HepG2 (cell line): Measurements from ENCODE around the gene EPHB6. TPM values are rescaled to one million over a fixed set of nuclear protein-coding genes. Genes with fewer than 3 reads are reported as not detected.

Experiments
- ATAC-seq: fragments of 200-7000 bp; cut with Tn5 transposase; 3 replicates; pipeline ENCODE4 v1.9.1; 2020; ENCODE audit warnings: mild to moderate bottlenecking, moderate library complexity
- BruUV-seq: library from RNA; stranded (reverse); fragments of 400-500 nt; replicated peaks from 2 replicates; lab custom pipeline; 2021; lab: Mats Ljungman, UMichigan
- CTCF ChIA-PET: fragments of 300-600 bp; formaldehyde crosslinking; extraction: SDS; loops from one replicate; lab custom pipeline; 2021; ENCODE audit warnings: low total read pairs, inconsistent platforms, low intra/inter-chr PET ratio; lab: Yijun Ruan, JAX
- POLR2A ChIA-PET: fragments of 350-600 bp; sonication (Branson Sonifier 250); formaldehyde crosslinking; loops from one replicate; lab custom pipeline; 2020; ENCODE audit warnings: antibody characterized with exemption, inconsistent platforms; lab: Yijun Ruan, JAX
- DNase-seq: peaks from one replicate; pipeline ENCODE4 v3.0.0-alpha.2; 2015; ENCODE audit warnings: low spot score
- FAIRE-seq: peaks from 3 replicates; lab custom pipeline; 2011; peaks lifted over from hg19 to GRCh38; lab: Jason Lieb, UNC
- H2AFZ ChIP-seq: one replicate; pipeline ENCODE4 v1.6.1; 2011; ENCODE audit warnings: low read length, inconsistent platforms
- H3K27ac ChIP-seq: fragments of 300-600 bp; 3 replicates; pipeline ENCODE4 v1.8.0; 2011; ENCODE audit warnings: mixed run types, mild to moderate bottlenecking, mixed read lengths, low read length, inconsistent platforms; ENCODE audit not compliant: insufficient read depth; ENCODE audit errors: extremely low read length
- H3K27me3 ChIP-seq, 2 experiments: fragments of 200-600 bp in 1 of 2; 2 replicates in 1 of 2; 3 replicates in 1 of 2; pipeline versions ENCODE4 v1.6.0 to v1.8.0; 2011; ENCODE audit warnings: low read length in 2 of 2, mild to moderate bottlenecking in 2 of 2, moderate library complexity in 2 of 2, inconsistent platforms in 1 of 2; ENCODE audit not compliant: insufficient read depth in 2 of 2, control insufficient read depth in 1 of 2
- H3K36me3 ChIP-seq, 2 experiments: fragments of 200-600 bp in 1 of 2; replicated peaks in 1 of 2; 2 replicates in 1 of 2; 3 replicates in 1 of 2; pipeline versions ENCODE4 v1.5.1 to v1.8.0; 2011; ENCODE audit warnings: low read length in 2 of 2, inconsistent platforms in 1 of 2; ENCODE audit not compliant: insufficient read depth in 2 of 2, control insufficient read depth in 1 of 2
- H3K4me1 ChIP-seq: 2 replicates; pipeline ENCODE4 v1.5.1; 2012; ENCODE audit warnings: low read length, inconsistent platforms; ENCODE audit not compliant: insufficient read depth
- H3K4me2 ChIP-seq: 2 replicates; pipeline ENCODE4 v1.6.0; 2011; ENCODE audit warnings: low read depth, low read length, inconsistent platforms
- H3K4me3 ChIP-seq, 3 experiments: fragments of 200-600 bp in 1 of 3; sonication (generic), shearing (Covaris generic) in 1 of 3; replicated peaks in 1 of 3; 2 replicates each; pipeline ENCODE4 v1.5.1; 2011 to 2016; ENCODE audit warnings: low read length in 3 of 3, inconsistent platforms in 2 of 3, low read depth in 2 of 3, mild to moderate bottlenecking in 2 of 3, control low read depth in 1 of 3, mixed read lengths in 1 of 3; ENCODE audit not compliant: insufficient read depth in 1 of 3
- H3K79me2 ChIP-seq: one replicate; pipeline ENCODE4 v1.6.1; 2011; ENCODE audit warnings: low read length, inconsistent platforms; ENCODE audit not compliant: insufficient read depth
- H3K9ac ChIP-seq: 2 replicates; pipeline ENCODE4 v1.6.0; 2011; ENCODE audit warnings: mild to moderate bottlenecking, low read depth, low read length, inconsistent platforms; ENCODE audit not compliant: insufficient read depth
- H3K9me3 ChIP-seq: 2 replicates; pipeline ENCODE4 v1.5.1; 2012; ENCODE audit warnings: mild to moderate bottlenecking, low read length
- H4K20me1 ChIP-seq: 2 replicates; pipeline ENCODE4 v1.6.0; 2011; ENCODE audit warnings: inconsistent platforms, mild to moderate bottlenecking, low read length, moderate library complexity; ENCODE audit not compliant: insufficient read depth
- KLF6 ChIP-seq: IDR thresholded peaks from 2 replicates; pipeline ENCODE4 v1.8.0; 2016; ENCODE audit warnings: missing biosample characterization, missing genetic modification reagents
- MYC ChIP-seq: sonication (generic); formaldehyde crosslinking; IDR thresholded peaks from 2 replicates; pipeline ENCODE4 v1.9.0; 2021; ENCODE audit warnings: missing genetic modification reagents, borderline replicate concordance
- NFATC3 ChIP-seq: sonication (generic); formaldehyde crosslinking; IDR thresholded peaks from 2 replicates; pipeline ENCODE4 v1.5.1; 2020; ENCODE audit warnings: mild to moderate bottlenecking, missing genetic modification reagents
- NONO ChIP-seq, 2 experiments: fragments of 450-650 bp in 1 of 2; sonication (generic) in 1 of 2; formaldehyde crosslinking in 1 of 2; IDR thresholded peaks in 1 of 2; conservative IDR thresholded peaks in 1 of 2; 2 replicates each; pipeline versions ENCODE4 v1.6.1 to v1.8.0; 2017 to 2022; ENCODE audit warnings: mild to moderate bottlenecking in 1 of 2, missing genetic modification reagents in 1 of 2, moderate library complexity in 1 of 2
- PLRG1 ChIP-seq: fragments of 450-650 bp; conservative IDR thresholded peaks from 2 replicates; pipeline ENCODE4 v1.6.1; 2016
- REXO4 ChIP-seq: sonication (generic); formaldehyde crosslinking; IDR thresholded peaks from 2 replicates; pipeline ENCODE4 v1.8.0; 2022; ENCODE audit warnings: missing genetic modification reagents, mild to moderate bottlenecking, borderline replicate concordance
- SRF ChIP-seq: IDR thresholded peaks from 2 replicates; pipeline ENCODE4 v1.6.1; 2011; ENCODE audit warnings: mild to moderate bottlenecking, low read depth, low read length, moderate library complexity
- TBX3 ChIP-seq: fragments of 450-650 bp; IDR thresholded peaks from 2 replicates; pipeline ENCODE4 v1.6.1; 2017; ENCODE audit warnings: antibody characterized with exemption, mild to moderate bottlenecking, inconsistent platforms, borderline replicate concordance
- ZBTB7B ChIP-seq: sonication (generic); formaldehyde crosslinking; IDR thresholded peaks from 2 replicates; pipeline ENCODE4 v1.4.0; 2020; ENCODE audit warnings: missing genetic modification reagents
- ZNF512 ChIP-seq: sonication (generic); formaldehyde crosslinking; IDR thresholded peaks from 2 replicates; pipeline ENCODE4 v1.4.0; 2020; ENCODE audit warnings: mild to moderate bottlenecking, missing genetic modification reagents
- ZNF580 ChIP-seq: IDR thresholded peaks from 2 replicates; pipeline ENCODE4 v1.6.1; 2016; ENCODE audit warnings: low read depth, borderline replicate concordance
- WGBS: methylation state at CpG from one replicate; pipeline ENCODE4 v1.1.6; 2017; ENCODE audit warnings: low lambda C conversion rate; 5-methylcytosine and 5-hydroxymethylcytosine counted together
- in situ Hi-C: cut with HindIII; loops from 2 replicates; pipeline ENCODE4 v1.10.0; 2017; ENCODE audit warnings: low pct_unique_long_range_greater_than_20kb; ENCODE audit not compliant: extremely low pct_ligation_motif_present
- intact Hi-C: fragments of 100-400 bp; cut with micrococcal nuclease; formaldehyde crosslinking; loops from one replicate; pipeline ENCODE4 v1.10.0; 2022; ENCODE audit not compliant: unreplicated experiment
- polyA plus RNA-seq, 8 experiments: library from polyadenylated mRNA; depleted of rRNA in 3 of 8; stranded (reverse) in 7 of 8; unstranded in 1 of 8; fragments of >200 nt; fragmentation: Illumina TruSeq in 4 of 8; extraction: Trizol in 4 of 8; gene quantifications; 2 replicates each; pipeline versions ENCODE4 v1.2.1 to v1.2.3, GENCODE V29; 2011 to 2016; ENCODE audit warnings: low read depth in 4 of 8, missing spikeins in 1 of 8, mixed read lengths in 1 of 8; ENCODE audit not compliant: insufficient read depth in 1 of 8
- total RNA-seq, 5 experiments: library from RNA; depleted of rRNA; stranded (reverse); fragments of >200 nt; fragmentation: Illumina TruSeq; extraction: Trizol; gene quantifications; 2 replicates each; pipeline ENCODE4 v1.2.3, GENCODE V29; 2016; ENCODE audit warnings: low read depth in 1 of 5
- TF ChIP-seq, protein P1 (sequence below): sonication (generic); formaldehyde crosslinking; IDR thresholded peaks from 2 replicates; pipeline ENCODE4 v1.4.0; 2020; ENCODE audit warnings: missing genetic modification reagents

EPHB6 gene
- total and polyA plus RNA-seq, 2 of the 13 experiments (the other 11 are each of a cell fraction or from before 2014, with no cell fraction given): not detected

GRCh38 chr7:142835487-142835886 is 19.4 kb upstream of the EPHB6 start:
- no peaks in the 10 kb centered on the region for H3K27me3 ChIP-seq
- in situ Hi-C loops: no loop called here
- CTCF ChIA-PET: no interaction called here
- POLR2A ChIA-PET: no interaction called here
- H3K79me2 ChIP-seq: no peaks in the 10 kb centered on the region
- H2AFZ ChIP-seq: no peak overlapping the region
- no peak overlapping the region for H3K4me3 ChIP-seq
- no TSS peak for BruUV-seq
- no peak for FAIRE-seq
- intact Hi-C loops: no loop called here
- no peak overlapping the region for H3K4me2 ChIP-seq
- DNase-seq: no peak
- H3K4me1 ChIP-seq: no peaks in the 10 kb centered on the region
- no peak overlapping the region for H3K27ac ChIP-seq
- WGBS: 2% methylated on average over 3 of the region's 3 CpGs
- no peaks in the 10 kb centered on the region for H3K9me3 ChIP-seq
- TF ChIP-seq REXO4 (CRISPR knock-in tag) (no peak), MYC (CRISPR knock-in tag) (no peak), ZBTB7B (CRISPR knock-in tag) (no peak), ZNF580 (CRISPR knock-in tag) (no peak), SRF (no peak), NONO (IDR thresholded peaks at IDR 0.05) (no peak), NONO (CRISPR knock-in tag; conservative IDR thresholded peaks at IDR 0.05) (no peak), TBX3 (no peak), NFATC3 (CRISPR knock-in tag) (no peak), KLF6 (no peak), ZNF512 (no peak), PLRG1 (no peak)
- TF ChIP-seq, protein P1, sequence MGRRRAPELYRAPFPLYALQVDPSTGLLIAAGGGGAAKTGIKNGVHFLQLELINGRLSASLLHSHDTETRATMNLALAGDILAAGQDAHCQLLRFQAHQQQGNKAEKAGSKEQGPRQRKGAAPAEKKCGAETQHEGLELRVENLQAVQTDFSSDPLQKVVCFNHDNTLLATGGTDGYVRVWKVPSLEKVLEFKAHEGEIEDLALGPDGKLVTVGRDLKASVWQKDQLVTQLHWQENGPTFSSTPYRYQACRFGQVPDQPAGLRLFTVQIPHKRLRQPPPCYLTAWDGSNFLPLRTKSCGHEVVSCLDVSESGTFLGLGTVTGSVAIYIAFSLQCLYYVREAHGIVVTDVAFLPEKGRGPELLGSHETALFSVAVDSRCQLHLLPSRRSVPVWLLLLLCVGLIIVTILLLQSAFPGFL (CRISPR knock-in tag): no peak
- H3K36me3 ChIP-seq: no peaks in the 10 kb centered on the region
- H4K20me1 ChIP-seq: no peaks in the 10 kb centered on the region
- no peak overlapping the region for H3K9ac ChIP-seq
- no peak for ATAC-seq
